ENCODE results near the gene RPS2.
"Not testable (repeated sequence)": the region's sequence is repeated elsewhere in the genome, so short reads cannot be mapped to it uniquely, and the experiment has no call there.

Gene RPS2

GRCh38 chr16:1962161-1963153, 2.2 kb downstream of the RPS2 start:
- DNase-seq (ENCODE audit: low read depth in 2 of 2), result not testable (repeated sequence)

GRCh38 chr16:1961651-1962067, 3.0 kb downstream of the RPS2 start:
- no peak for DNase-seq (ENCODE audit: low read depth in 2 of 2)

GRCh38 chr16:1960665-1961630, 3.7 kb downstream of the RPS2 start:
- peak in 1 of 2 donors; percentile 49 for DNase-seq (ENCODE audit: low read depth in 2 of 2)

GRCh38 chr16:1959269-1960039, 5.2 kb downstream of the RPS2 start, which contains the start of gene NDUFB10:
Gene NDUFB10, plus strand, starts transcription at chr16:1959538. Its CDS starts 87 bp downstream, at chr16:1959625.
- DNase-seq (ENCODE audit: low read depth in 2 of 2), result peak; percentile 86 to 92

- no peak for DNase-seq (ENCODE audit: low read depth in 2 of 2)
Observed at GRCh38 chr16:1958715-1959268, 5.8 kb downstream of the RPS2 start.

- DNase-seq (ENCODE audit: low read depth in 2 of 2), result not testable (repeated sequence)
Observed at GRCh38 chr16:1958143-1958491, 6.5 kb downstream of the RPS2 start.

GRCh38 chr16:1957434-1958142, 7.0 kb downstream of the RPS2 start:
- not testable (repeated sequence) for DNase-seq (ENCODE audit: low read depth in 2 of 2)

- DNase-seq (ENCODE audit: low read depth in 2 of 2), result no peak
Observed at GRCh38 chr16:1953734-1954133, 10.9 kb downstream of the RPS2 start.

GRCh38 chr16:1950559-1950958, 14.1 kb downstream of the RPS2 start:
- no peak for DNase-seq (ENCODE audit: low read depth in 2 of 2)

- DNase-seq (ENCODE audit: low read depth in 2 of 2), result no peak
Observed at GRCh38 chr16:1950047-1950446, 14.6 kb downstream of the RPS2 start.

- no peak for DNase-seq (ENCODE audit: low read depth in 2 of 2)
Observed at GRCh38 chr16:1949507-1949906, 15.1 kb downstream of the RPS2 start.

GRCh38 chr16:1947369-1947670, 17.3 kb downstream of the RPS2 start:
- no peak for DNase-seq (ENCODE audit: low read depth in 2 of 2)

- DNase-seq (ENCODE audit: low read depth in 2 of 2), result no peak
Observed at GRCh38 chr16:1946495-1947368, 17.9 kb downstream of the RPS2 start.

- DNase-seq (ENCODE audit: low read depth in 2 of 2), result no peak
Observed at GRCh38 chr16:1945559-1946391, 18.9 kb downstream of the RPS2 start.

GRCh38 chr16:1944612-1945199, 19.9 kb downstream of the RPS2 start:
- no peak for DNase-seq (ENCODE audit: low read depth in 2 of 2)

- peak; percentile 99 to 100 for DNase-seq (ENCODE audit: low read depth in 2 of 2)
Observed at GRCh38 chr16:1942810-1943726, 21.6 kb downstream of the RPS2 start, which contains the start of gene MSRB1. Gene MSRB1, minus strand, starts transcription at chr16:1943199. Its CDS starts 43 bp downstream, at chr16:1943156.
